ENCODE results near the gene OR56B4. TPM values are rescaled to one million over a fixed set of nuclear protein-coding genes. Genes with fewer than 3 reads are reported as not detected.

The OR56B4 gene
- total and polyA plus RNA-seq, 2 of the 13 experiments (the other 11 are each of a cell fraction or from before 2014, with no cell fraction given), result not detected

GRCh38 chr11:6077723-6078122, 29.8 kb upstream of the OR56B4 start (continued):
- TF ChIP-seq HNRNPUL1 (IDR thresholded peaks at IDR 0.05; ENCODE audit: low read depth, low read length), result no peak
- TF ChIP-seq NFKB2 (CRISPR knock-in tag; IDR thresholded peaks at IDR 0.05; ENCODE audit: borderline replicate concordance), result no peak
- no peak for TF ChIP-seq MXD3 (CRISPR knock-in tag; IDR thresholded peaks at IDR 0.05)
- TF ChIP-seq ZNF577 (CRISPR knock-in tag; IDR thresholded peaks at IDR 0.05; ENCODE audit: borderline replicate concordance, low read depth), result no peak
- no peak for TF ChIP-seq ELF3 (CRISPR knock-in tag; IDR thresholded peaks at IDR 0.05)
- TF ChIP-seq SP2 (CRISPR knock-in tag; IDR thresholded peaks at IDR 0.05), result no peak

DNA sequence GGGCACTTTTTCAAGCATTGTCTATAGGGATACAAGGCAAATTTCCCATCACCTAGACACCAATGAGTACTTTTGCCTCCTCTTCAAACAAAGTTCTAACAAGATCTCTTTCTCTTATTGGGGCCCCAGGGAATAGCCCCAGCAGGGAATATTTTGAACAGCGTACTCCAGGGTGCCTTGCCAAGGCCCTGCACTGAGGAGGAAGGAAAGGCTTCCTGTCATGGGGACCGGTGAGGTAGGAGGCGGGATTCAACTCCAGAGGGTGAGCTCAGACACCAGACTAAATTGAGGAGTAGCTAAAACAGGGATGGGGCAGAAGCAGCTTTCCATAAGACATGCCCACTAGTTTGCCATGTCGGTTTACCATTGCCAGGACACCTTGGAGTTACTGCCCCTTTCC, 28.0 kb upstream of the OR56B4 start:
- ChIA-PET CTCF (ENCODE audit: low intra/inter-chr PET ratio, low total read pairs) (no interaction called here), POLR2A (no interaction called here)
- intact Hi-C loops (cut with micrococcal nuclease; ENCODE audit: unreplicated experiment) (no loop called here), in situ Hi-C loops (cut with HindIII; ENCODE audit: extremely low pct_ligation_motif_present, low pct_unique_long_range_greater_than_20kb) (no loop called here)
- ATAC-seq (no peak), FAIRE-seq (no peak), DNase-seq (ENCODE audit: low spot score) (no peak)
- no peaks in the 10 kb centered on the region for H3K36me3 ChIP-seq (replicated peaks in 1 of 2; ENCODE audit: control insufficient read depth in 1 of 2, insufficient read depth in 2 of 2, low read length in 2 of 2)
- no peak overlapping the region for H3K9ac ChIP-seq (ENCODE audit: insufficient read depth, low read depth, low read length)
- H2AFZ ChIP-seq (ENCODE audit: low read length), result no peak overlapping the region
- no peaks in the 10 kb centered on the region for H4K20me1 ChIP-seq (ENCODE audit: insufficient read depth, low read length)
- no peak overlapping the region for H3K27ac ChIP-seq (ENCODE audit: extremely low read length, insufficient read depth, low read length)
- no peaks in the 10 kb centered on the region for H3K9me3 ChIP-seq (ENCODE audit: low read length)
- WGBS (ENCODE audit: low lambda C conversion rate), result 5% methylated on average over 4 of the region's 4 CpGs
- H3K27me3 ChIP-seq (ENCODE audit: control insufficient read depth in 1 of 2, insufficient read depth in 2 of 2, low read length in 2 of 2), result peaks cover 0 to 4% of the 10 kb centered on the region in 2 experiments; a peak in 1 of 5 replicates
- no peaks in the 10 kb centered on the region for H3K79me2 ChIP-seq (ENCODE audit: insufficient read depth, low read length)
- BruUV-seq (replicated peaks), result no TSS peak
- no peak overlapping the region for H3K4me3 ChIP-seq (replicated peaks in 1 of 3; ENCODE audit: insufficient read depth in 1 of 3, low read depth in 2 of 3, low read length in 3 of 3)
- no peak overlapping the region for H3K4me2 ChIP-seq (ENCODE audit: low read depth, low read length)
- no peak for TF ChIP-seq ZNF552 (CRISPR knock-in tag; IDR thresholded peaks at IDR 0.05; ENCODE audit: borderline replicate concordance)
- TF ChIP-seq ZFAT (CRISPR knock-in tag; conservative IDR thresholded peaks at IDR 0.05), result no peak
- no peak for TF ChIP-seq ZNF24 (IDR thresholded peaks at IDR 0.05)
- no peak for TF ChIP-seq TBX2 (CRISPR knock-in tag; IDR thresholded peaks at IDR 0.05; ENCODE audit: borderline replicate concordance)
- no peak for TF ChIP-seq NFKB2 (CRISPR knock-in tag; IDR thresholded peaks at IDR 0.05; ENCODE audit: borderline replicate concordance)
- TF ChIP-seq ZNF83 (CRISPR knock-in tag; IDR thresholded peaks at IDR 0.05; ENCODE audit: borderline replicate concordance), result no peak
- no peaks in the 10 kb centered on the region for H3K4me1 ChIP-seq (ENCODE audit: insufficient read depth, low read length)
